Skin epidermis (tissue), 12 donors: ENCODE data around the gene TSPAN9.
A peak's percentile ranks its signal among the peaks of the same experiment; 100 is the strongest.

Source experiments
- H3K27ac ChIP-seq, 21 experiments: fragments of 200-600 bp; sonication (generic) in 11 of 21; one replicate each; pipeline ENCODE4 v1.5.0; 2020; ENCODE audit warnings: mild to moderate bottlenecking in 3 of 21, inconsistent platforms in 2 of 21, moderate library complexity in 2 of 21
- H3K4me3 ChIP-seq, 7 experiments: fragments of 200-600 bp; sonication (generic) in 2 of 7; one replicate each; pipeline ENCODE4 v1.5.0; 2020; ENCODE audit warnings: inconsistent platforms in 2 of 7, mild to moderate bottlenecking in 2 of 7, moderate library complexity in 1 of 7

The TSPAN9 gene

DNA sequence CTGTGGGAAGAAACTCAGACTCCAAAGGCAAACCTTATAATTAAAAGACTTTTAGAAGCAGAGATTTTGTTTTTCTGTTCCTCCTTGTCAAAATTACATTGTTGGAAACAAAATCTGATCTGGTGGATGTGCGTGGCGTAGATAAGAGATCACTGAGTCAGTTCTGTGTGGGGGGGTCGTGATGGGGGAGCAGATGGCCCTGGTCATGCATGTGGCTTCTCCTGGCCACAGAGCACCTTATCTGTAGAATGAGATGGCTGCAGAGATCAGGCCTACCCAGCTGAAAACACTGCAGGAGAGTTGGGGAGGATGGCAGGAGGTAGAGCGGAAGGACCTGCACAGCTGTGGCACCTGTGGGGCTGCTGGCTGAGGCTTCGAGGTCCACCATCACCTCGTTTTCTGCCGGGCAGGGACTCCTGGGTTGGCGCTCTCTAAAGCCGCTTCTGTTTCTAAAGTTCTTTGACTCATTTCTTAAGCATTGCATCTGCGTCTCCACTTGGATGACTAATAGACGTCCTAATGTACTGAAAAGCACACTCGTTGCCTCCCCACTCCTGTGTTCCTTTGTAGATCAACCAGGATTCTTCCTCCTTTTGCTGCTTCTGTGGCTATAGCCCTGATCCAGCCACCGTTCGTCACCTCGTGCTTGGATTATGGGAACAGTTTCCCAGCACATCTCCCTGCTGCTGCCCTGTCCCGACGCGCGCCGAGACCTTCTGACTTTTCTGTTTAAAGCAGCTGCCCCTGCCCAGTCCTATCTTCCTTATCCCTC is 93.4 kb downstream of the TSPAN9 start:
- H3K27ac ChIP-seq, result peak overlapping the region in 3 of 21 experiments; percentile 11 to 36 (median 29)

DNA sequence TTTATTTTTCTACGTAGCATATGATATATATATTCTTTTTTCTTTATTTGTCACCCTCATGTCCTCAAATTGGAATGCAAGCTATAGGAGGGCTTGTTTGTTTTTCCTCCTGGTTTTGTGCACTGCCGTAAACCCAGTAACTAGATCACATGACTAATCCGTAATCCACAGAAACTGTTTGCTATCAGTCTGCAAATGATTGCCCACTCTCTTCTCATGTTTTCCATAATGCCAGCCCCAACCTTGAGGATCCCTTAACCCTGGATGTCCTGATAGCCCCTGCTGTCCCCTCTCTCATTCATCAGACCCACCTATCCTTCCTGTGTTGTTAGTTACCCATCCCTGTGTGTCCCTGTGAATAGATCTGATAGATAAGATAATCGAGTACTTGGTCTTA is 94.0 kb downstream of the TSPAN9 start:
- peak overlapping the region in 2 of 21 experiments; percentile 29 to 36 for H3K27ac ChIP-seq
- no peak overlapping the region for H3K4me3 ChIP-seq

More for the DNA sequence above, 93.4 kb downstream of the TSPAN9 start:
- H3K4me3 ChIP-seq, result no peak overlapping the region

GRCh38 chr12:3172124-3173007 is 95.2 kb downstream of the TSPAN9 start:
- H3K4me3 ChIP-seq, result no peak overlapping the region
- H3K27ac ChIP-seq, result no peak overlapping the region

GRCh38 chr12:3173008-3173553 is 95.9 kb downstream of the TSPAN9 start:
- Histone ChIP-seq H3K4me3 (no peak overlapping the region), H3K27ac (no peak overlapping the region)

- Histone ChIP-seq H3K4me3 (no peak overlapping the region), H3K27ac (no peak overlapping the region)
Observed at GRCh38 chr12:3173912-3174311, 96.7 kb downstream of the TSPAN9 start.

- Histone ChIP-seq H3K4me3 (no peak overlapping the region), H3K27ac (no peak overlapping the region)
Observed at GRCh38 chr12:3175238-3175637, 98.1 kb downstream of the TSPAN9 start.

- H3K4me3 ChIP-seq, result no peak overlapping the region
- H3K27ac ChIP-seq, result no peak overlapping the region
Observed at GRCh38 chr12:3176754-3177153, 99.6 kb downstream of the TSPAN9 start.

- no peak overlapping the region for H3K4me3 ChIP-seq
- no peak overlapping the region for H3K27ac ChIP-seq
Observed at GRCh38 chr12:3177778-3178425, 100.7 kb downstream of the TSPAN9 start.

GRCh38 chr12:3178671-3179313 is 101.6 kb downstream of the TSPAN9 start:
- no peak overlapping the region for H3K27ac ChIP-seq
- H3K4me3 ChIP-seq, result no peak overlapping the region

DNA sequence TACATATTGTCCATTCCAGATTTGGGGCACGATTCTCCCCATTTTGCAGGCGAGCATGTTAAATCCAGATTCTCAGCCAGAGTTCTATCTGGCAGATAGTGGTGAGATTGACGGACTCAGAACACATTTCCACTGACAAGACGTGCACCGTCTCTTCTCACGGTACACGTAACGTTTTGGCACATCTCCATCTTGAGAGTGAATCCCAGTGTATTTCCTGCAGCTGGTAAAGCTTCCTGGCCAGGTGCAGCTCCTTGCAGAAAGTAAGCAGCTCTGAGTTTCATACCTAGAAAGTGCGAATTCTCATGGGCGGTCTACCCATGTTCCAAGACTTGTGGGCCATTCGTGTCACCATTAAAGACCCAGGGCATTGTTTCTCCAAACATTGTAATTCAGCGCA is 102.6 kb downstream of the TSPAN9 start:
- H3K27ac ChIP-seq, result no peak overlapping the region
- no peak overlapping the region for H3K4me3 ChIP-seq

GRCh38 chr12:3182426-3182825 is 105.2 kb downstream of the TSPAN9 start:
- Histone ChIP-seq H3K4me3 (no peak overlapping the region), H3K27ac (no peak overlapping the region)

- Histone ChIP-seq H3K4me3 (no peak overlapping the region), H3K27ac (no peak overlapping the region)
Observed at GRCh38 chr12:3184485-3184884, 107.3 kb downstream of the TSPAN9 start.

GRCh38 chr12:3185260-3185870 is 108.2 kb downstream of the TSPAN9 start:
- no peak overlapping the region for H3K4me3 ChIP-seq

GRCh38 chr12:3186546-3187215 is 109.5 kb downstream of the TSPAN9 start:
- Histone ChIP-seq H3K27ac (no peak overlapping the region), H3K4me3 (no peak overlapping the region)

More at GRCh38 chr12:3185260-3185870, 108.2 kb downstream of the TSPAN9 start:
- no peak overlapping the region for H3K27ac ChIP-seq

DNA sequence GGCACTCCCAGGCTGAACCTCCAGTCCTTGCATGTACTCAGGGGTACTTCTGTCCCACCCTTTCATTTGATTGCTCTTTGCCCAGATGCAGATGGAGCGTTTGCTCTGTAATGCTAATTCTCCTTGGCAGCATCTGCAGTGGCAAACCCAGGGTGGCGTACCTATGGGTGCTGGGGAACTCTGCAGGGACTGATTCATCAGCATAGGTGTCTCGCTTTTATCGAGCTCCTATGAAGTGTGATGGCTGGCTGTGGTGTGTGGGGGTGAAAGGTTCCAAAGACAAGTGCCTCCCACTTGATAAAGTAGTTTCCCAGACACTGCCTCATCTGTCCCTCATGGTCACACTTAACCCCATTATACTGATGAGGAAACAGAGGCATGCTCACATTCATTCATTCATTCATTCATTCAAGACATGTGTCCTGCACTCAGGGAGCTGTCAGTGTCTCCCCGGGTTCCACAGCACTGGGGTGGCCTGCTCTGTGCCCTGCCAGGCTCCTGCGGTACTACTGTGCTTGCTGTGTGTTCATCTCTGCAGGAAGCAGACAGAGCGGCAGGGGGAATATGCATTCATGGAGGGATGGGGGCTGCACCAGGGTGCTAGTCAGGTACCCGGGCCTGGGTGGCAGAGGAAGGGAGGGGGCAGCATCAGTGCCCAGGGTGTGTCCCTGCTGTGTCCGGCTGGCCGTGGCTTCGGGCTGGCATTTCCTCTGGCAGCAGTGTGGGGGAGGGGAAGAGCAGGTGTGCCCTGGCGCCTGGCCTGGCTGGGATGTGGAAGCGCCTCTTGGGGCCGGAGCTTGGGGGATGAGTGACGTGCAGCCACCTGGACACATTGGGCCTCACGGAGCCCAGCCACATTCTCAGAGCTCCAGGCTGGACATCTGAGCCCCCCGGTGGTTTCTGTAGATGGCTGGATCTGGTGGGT is 110.9 kb downstream of the TSPAN9 start:
- no peak overlapping the region for H3K4me3 ChIP-seq
- H3K27ac ChIP-seq, result no peak overlapping the region

- Histone ChIP-seq H3K27ac (no peak overlapping the region), H3K4me3 (no peak overlapping the region)
Observed at GRCh38 chr12:3189282-3189681, 112.1 kb downstream of the TSPAN9 start.

GRCh38 chr12:3190101-3190500 is 112.9 kb downstream of the TSPAN9 start:
- Histone ChIP-seq H3K27ac (no peak overlapping the region), H3K4me3 (no peak overlapping the region)

DNA sequence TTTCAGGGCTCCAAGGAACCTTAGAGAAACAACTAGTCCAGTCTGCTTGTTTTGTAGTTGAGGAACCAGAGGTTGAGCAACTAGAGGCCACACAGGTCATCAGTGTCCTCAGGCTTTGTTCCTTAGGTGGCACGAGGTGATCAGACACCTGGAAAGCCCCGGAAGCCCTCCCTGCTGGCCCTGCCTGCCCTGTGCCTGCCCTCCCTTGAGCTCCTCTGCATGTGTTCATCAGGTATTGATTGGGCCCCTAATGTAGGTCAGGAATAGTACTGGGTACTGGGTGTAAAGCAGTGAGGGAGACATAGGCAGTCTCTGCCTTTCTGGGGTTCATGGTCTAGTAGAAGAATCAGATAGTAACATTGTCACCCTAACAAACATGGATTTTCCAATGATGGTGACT is 114.3 kb downstream of the TSPAN9 start:
- Histone ChIP-seq H3K27ac (no peak overlapping the region), H3K4me3 (no peak overlapping the region)
